Kidney epithelial cell (primary cell): ENCODE data around the gene CNGB1. TPM values are rescaled to one million over a fixed set of nuclear protein-coding genes. Genes with fewer than 3 reads are reported as not detected.
"Not testable (repeated sequence)": the region's sequence is repeated elsewhere in the genome, so short reads cannot be mapped to it uniquely, and the experiment has no call there.

ENCODE experiments used
- DNase-seq: peaks from one replicate; pipeline ENCODE4 v3.0.0-alpha.2; 2010; ENCODE audit warnings: low read depth
- H3K27me3 ChIP-seq: 2 replicates; pipeline ENCODE4 v1.6.0; 2011; ENCODE audit warnings: low read length; ENCODE audit not compliant: control insufficient read depth, insufficient read depth
- H3K36me3 ChIP-seq: 2 replicates; pipeline ENCODE4 v1.5.1; 2011; ENCODE audit warnings: low read length; ENCODE audit not compliant: control insufficient read depth, insufficient read depth
- H3K4me3 ChIP-seq: 2 replicates; pipeline ENCODE4 v1.5.1; 2011; ENCODE audit warnings: low read depth, mild to moderate bottlenecking, control low read depth, low read length
- CTCF ChIP-seq: IDR thresholded peaks from 2 replicates; pipeline ENCODE4 v1.5.1; 2011; ENCODE audit warnings: mild to moderate bottlenecking, moderate library complexity, low read length, control low read depth, inconsistent platforms; ENCODE audit not compliant: insufficient read depth, poor library complexity, severe bottlenecking
- total RNA-seq: library from RNA; depleted of rRNA; stranded (reverse); fragments of >200 nt; gene quantifications from 2 replicates; pipeline ENCODE4 v1.2.3, GENCODE V29; 2015

CNGB1 gene
- total RNA-seq, 1 donor from 2014 or later: not detected

DNA sequence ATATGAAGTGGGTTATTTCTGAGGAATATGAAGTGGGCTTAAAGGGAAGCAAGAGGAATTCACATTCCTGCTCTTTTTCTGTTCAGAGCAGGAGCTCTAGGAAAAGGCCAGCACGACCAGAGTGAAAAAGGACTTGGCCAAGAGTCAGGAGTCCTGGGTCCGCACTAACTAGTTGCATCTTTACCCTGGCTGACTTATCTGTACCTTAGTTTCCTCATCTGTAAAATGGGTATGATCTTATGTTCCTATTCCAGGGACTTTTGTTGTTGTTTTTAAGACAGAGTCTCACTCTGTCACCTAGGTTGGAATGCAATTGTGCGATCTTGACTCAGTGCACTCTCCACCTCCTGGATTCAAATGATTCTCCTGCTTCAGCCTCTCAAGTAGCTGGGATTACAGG lies 52.5 kb downstream of the CNGB1 start:
- DNase-seq: no peak
- no peaks in the 10 kb centered on the region for H3K27me3 ChIP-seq
- TF ChIP-seq CTCF: no peak
- no peaks in the 10 kb centered on the region for H3K36me3 ChIP-seq
- H3K4me3 ChIP-seq: no peak overlapping the region

GRCh38 chr16:57917929-57918328 lies 53.0 kb downstream of the CNGB1 start:
- H3K27me3 ChIP-seq, DNase-seq, H3K4me3 ChIP-seq, H3K36me3 ChIP-seq: not testable (repeated sequence)

DNA sequence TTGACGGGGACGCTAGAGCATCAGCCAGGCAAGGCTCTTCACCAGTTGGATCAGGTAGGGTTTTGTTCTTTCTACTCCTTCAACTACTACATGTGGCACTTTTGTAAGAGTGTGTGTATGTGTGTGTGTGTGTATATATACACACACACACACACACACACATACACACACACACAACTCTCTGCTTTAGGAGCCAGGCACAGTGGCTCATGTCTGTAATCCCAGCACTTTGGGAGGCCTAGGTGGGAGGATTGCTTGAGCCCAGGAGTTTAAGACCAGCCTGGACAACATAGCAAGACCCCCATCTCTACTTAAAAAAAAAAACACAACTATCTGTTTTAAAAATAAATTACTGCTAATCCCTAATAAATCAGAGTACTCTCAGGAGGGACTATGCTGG lies 53.4 kb downstream of the CNGB1 start:
- not testable (repeated sequence) for H3K36me3 ChIP-seq, H3K27me3 ChIP-seq, DNase-seq, H3K4me3 ChIP-seq

DNA sequence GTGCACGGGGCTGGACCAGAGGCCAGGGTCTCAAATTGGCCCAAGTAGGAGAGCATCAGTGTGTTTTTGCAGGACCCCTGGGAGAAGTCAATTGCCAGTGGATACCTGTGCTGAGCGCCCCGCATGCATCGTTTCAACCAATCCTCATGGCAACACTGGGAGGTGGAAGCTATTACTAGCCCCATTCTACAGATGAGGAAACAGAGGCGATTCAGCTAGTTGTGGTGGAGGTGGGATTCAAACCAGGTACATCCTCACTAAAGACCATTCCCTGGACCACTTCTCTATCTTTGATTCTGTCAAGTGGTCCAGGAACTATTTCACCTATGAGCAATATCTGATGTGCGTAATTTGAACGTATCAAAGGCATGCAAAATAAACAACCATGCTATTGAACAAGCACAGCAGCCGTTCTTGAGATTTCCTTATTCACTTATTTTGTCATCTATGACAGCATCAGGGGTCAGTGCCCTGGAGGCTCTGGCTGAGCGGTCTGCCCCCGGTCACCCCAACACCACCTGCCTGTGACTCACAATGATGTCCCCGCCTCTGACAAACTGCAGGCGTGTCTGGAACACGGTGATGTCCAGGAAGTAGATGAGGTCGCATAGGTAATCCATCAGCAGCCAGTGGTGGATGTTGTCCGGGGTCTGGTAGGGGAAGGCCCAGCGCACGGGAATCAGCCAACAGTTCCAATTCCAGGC lies 54.0 kb downstream of the CNGB1 start:
- Histone ChIP-seq H3K4me3 (no peak overlapping the region), H3K27me3 (no peaks in the 10 kb centered on the region)
- peak; percentile 48 for DNase-seq

GRCh38 chr16:57915811-57916488 lies 55.0 kb downstream of the CNGB1 start:
- TF ChIP-seq CTCF: no peak
- no peak for DNase-seq
- H3K36me3 ChIP-seq: no peaks in the 10 kb centered on the region

More for the DNA sequence above, 54.0 kb downstream of the CNGB1 start:
- no peak for TF ChIP-seq CTCF
- H3K36me3 ChIP-seq: no peaks in the 10 kb centered on the region

DNA sequence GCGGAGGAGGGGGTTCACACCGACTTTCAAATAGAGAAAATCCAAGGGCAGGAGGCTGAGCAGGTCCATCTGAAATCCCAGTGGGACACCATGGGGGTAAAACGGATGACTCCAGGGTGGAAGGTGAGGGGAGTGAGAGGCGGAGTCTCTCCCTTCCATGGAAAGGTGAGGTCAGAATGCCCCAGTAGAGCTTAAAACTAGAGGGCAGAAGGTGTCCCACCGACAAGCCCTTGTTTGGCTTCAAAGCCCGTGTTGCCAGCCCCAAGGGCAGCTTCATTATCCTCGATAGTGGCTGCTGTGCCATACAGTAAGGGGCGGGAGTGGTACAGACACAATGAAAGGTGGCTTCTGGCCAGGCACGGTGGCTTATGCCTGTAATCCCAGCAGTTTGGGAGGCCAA lies 55.7 kb downstream of the CNGB1 start:
- TF ChIP-seq CTCF: no peak
- DNase-seq: no peak
- no peaks in the 10 kb centered on the region for H3K27me3 ChIP-seq

More at GRCh38 chr16:57915811-57916488, 55.0 kb downstream of the CNGB1 start:
- no peaks in the 10 kb centered on the region for H3K27me3 ChIP-seq
- H3K4me3 ChIP-seq: no peak overlapping the region

More for the DNA sequence above, 55.7 kb downstream of the CNGB1 start:
- Histone ChIP-seq H3K36me3 (no peaks in the 10 kb centered on the region), H3K4me3 (no peak overlapping the region)
